SKM-1 (cell line): ENCODE measurements around the gene MPV17L2.
"Not testable (repeated sequence)": the region's sequence is repeated elsewhere in the genome, so short reads cannot be mapped to it uniquely, and the experiment has no call there.

ENCODE experiments used
- DNase-seq: peaks from one replicate; lab custom pipeline; 2025; ENCODE audit not compliant: unreplicated experiment; lab: John Stamatoyannopoulos, UW

MPV17L2 gene

DNA sequence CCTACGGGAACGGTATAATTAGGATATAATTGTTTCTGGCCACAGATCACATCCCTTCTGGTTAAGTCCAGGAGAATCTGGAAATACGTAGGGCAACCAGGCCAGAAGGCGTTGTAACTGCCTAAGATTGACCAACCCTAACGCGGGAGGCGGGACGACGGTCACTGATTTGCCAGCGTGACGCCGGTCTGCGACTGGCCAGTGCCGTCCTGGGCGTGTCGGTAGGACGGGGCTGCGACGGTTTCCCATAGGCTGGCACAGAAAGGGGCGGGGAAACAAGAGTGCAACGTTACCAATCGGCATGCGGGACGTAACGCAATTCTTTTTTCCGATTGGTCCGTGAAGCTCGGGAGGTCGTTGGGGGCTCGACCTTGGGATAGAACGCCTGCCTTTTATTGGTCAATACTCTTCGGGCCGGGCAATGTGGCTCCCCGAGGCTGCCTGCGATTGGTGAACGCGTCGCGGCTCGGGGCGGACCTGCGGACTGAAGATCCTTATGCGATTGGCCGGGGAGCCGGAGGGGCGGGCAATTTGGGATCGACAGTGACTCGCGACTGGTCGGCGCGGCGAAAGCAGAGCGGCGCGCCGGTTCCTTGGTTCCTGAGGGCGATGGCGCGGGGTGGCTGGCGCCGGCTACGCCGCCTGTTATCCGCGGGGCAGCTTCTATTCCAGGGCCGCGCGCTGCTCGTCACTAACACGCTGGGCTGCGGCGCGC is at the start of gene MPV17L2:
MPV17L2 (plus strand) TSS at position 546 of the 715 bp plus-strand sequence; CDS start at position 610, 64 bp downstream.
- DNase-seq: peak; percentile 99

DNA sequence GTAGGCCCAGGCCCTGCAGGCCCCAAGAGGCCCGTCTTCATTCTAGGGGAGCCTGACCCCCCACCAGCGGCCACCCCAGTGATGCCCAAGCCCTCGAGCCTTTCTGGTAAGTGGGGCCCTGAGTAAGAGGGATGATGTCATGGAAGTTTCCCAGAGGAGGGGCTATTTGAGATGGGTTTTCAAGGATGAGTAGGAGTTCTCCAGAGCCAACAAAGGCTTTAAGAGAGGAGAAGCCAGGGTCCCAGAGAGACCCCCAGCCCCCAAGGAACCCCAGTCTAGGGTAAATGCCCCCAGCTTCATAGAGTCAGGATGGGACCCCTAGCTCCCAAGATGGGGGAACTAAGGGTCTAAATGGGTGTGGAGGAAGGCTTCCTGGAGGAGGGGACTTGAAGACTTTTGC is 49.1 kb upstream of the MPV17L2 start:
- DNase-seq: no peak

DNA sequence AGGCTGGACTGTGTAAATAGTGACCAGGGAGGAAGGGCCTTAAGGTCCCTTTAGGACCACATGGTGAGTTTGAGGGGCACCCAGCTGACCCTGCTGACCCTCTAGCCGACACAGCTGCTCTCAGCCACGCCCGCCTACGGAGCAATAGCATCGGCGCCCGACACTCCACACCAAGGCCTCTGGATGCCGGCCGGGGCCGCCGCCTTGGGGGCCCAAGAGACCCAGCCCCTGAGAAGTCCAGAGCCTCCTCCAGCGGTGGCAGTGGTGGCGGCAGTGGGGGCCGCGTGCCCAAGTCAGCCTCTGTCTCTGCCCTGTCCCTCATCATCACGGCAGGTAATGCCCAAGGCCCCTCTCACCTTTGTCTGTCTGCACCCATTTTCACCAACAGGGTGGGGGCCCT is 48.7 kb upstream of the MPV17L2 start:
- no peak for DNase-seq

DNA sequence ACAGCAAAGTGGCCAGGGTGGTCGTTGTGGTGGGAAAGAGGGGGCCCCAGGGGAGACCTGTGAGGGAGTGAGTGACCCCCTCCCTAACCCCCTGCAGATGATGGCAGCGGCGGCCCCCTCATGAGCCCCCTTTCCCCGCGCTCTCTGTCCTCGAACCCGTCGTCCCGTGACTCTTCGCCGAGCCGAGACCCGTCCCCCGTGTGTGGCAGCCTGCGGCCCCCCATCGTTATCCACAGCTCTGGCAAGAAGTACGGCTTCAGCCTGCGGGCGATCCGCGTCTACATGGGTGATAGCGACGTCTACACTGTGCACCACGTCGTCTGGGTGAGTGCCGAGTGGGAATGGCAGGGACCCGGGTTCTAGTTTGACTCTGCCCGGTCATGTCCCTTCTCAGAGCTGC is 48.1 kb upstream of the MPV17L2 start:
- DNase-seq: no peak

DNA sequence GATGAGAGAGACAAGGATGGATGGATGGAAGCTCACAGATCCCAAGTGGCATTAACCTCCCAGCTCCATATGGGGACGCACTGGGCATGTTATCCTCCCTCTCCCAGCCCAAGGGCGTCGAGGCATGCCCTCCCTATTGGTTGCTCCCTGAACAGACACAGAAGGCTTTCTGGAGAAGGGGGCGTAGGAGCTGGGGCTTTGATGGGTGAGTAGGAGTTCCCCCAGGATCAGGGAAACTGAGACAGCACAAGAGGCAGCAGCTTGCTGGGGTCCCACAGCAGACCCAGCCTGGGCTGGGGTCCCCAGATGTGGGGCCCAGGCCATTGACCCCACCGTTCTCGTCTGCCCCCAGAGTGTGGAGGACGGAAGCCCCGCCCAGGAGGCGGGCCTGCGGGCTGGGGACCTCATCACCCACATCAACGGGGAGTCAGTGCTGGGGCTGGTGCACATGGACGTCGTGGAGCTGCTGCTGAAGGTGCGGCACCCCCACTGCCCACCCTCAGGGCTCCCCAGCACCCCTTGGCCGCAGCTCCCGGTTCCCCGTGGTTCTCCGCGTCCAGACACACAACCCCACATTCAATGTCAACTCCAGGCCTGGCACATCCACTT is 47.5 kb upstream of the MPV17L2 start:
- DNase-seq: no peak

DNA sequence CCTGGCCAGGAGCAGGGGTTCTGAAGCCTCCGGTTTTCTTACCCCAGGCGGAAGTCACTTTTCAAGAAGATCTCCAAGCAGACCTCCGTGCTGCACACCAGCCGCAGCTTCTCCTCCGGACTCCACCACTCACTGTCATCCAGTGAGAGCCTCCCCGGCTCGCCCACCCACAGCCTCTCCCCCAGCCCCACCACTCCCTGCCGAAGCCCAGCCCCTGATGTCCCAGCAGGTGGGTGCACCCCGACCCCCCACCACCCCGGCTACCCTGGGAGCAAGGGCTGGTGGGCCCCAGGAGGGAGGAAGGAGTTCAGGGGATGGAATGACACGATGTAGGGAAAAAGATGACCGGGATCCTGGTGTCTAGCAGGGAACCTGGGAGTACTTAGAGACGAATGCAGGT is 45.6 kb upstream of the MPV17L2 start:
- DNase-seq: no peak

DNA sequence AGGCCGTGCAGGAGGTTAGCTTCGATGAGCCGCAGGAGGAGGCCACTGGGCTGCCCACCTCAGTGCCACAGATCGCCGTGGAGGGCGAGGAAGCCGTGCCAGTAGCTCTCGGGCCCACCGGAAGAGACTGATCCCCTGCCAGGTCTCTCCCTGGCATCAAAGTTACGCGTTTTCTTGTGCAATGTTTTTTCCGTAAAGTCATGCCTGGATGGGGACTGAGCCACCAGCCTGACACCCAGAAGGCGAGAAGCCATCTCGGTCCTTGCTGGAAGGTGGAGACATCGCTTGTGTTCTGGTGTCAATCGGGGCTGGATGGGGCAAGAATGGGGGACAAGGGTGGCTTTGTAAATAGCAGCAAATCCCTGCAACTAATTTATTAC is 43.4 kb upstream of the MPV17L2 start:
- DNase-seq: no peak

DNA sequence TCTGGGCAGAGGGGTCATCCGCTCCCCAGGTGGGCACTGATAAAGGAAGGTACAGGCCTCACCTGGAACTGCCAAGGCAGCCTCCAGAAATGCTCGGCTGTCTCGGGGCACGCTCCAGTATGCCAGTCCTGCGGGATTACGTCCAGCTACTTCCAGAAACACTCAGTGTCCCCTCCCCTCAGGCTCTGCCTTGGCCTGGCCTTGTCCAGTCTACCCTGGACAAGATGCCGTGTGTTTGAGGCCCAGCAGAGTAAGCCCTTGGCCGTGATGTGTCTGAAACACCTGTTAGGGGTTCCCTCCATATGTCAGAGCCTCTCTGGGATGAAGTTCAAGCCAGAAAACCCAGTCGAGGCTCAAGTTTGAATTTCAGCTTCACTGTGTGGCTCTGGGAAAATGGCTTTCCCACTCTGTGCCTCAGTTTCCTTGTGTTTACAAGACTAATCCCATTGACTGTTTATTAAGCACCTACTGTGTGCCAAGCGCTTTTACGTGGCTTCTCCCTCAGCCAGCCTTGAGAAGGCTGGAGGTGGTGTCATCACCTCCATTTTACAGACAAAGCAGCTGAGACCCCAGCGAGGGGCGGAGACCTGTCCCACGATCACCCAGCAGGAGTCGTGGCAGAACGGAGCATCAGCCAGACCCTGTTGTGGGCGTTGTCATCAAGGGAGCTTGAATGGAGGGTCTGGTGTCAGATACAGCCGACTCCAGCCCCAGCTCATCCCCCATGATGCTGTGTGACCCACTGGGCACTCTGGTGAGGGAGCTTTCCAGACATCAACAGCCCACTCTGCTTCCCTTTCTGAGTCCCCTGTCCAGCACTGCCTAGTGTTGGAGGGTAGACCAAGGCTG is 42.0 kb upstream of the MPV17L2 start:
- no peak for DNase-seq

DNA sequence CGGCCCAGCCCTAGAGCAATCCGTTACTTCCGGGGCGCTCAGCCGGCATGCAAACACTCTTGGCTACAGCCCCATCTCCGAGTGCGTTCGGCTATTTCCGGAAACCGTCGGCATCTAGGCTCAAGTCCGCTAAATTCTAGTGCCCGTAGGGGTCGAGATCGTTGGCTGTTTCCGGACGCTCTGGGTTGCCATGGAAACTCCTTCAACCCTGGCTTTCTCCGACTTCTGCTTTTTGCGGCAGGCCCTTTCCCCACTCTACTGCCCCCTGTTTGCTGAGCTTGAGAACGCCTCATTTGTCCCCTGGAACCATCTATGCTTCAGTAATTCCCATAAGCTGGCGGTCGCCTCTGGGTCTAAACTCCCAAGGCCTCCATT is 40.6 kb upstream of the MPV17L2 start:
- peak; percentile 99 for DNase-seq

DNA sequence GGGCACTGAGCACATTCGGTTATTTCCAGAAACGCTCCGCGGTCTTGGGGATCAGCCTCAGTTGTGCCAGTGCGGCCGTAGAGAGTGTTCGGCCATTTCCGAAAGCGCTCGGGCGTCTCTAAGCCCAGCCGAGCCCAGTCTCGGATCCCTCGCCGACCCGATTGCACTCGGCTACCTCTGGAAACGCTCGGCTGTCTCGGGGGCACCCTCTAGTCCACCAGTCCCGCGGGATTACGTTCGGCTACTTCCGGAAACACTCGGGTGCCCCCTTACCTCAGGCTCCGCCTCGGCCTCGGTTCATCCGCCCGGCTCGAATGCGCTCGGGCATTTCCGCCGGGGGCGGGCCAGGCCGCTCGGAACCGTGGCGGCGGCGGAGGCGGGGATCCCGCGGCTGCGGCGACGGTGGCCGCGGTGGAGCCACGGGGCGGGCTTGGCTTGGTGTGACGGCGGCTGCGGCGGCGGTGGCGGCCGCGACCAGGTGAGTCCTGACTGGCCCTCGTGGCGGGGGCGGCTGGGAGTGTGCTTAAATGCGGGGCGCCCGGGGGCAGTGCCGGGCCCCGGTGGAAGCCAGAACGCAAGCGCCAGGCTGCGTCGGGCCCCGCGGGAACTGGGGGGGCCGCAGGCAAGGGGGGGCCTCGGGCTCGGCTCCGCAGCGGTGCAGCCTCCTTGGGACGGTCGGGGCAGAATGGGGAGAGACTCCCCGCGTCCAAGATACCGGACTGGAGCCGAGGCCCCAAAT is 40.0 kb upstream of the MPV17L2 start, which contains the start of gene PIK3R2:
PIK3R2 (plus strand) TSS at position 347 of the 739 bp plus-strand sequence. CDS start 2,717 bp downstream, outside the sequence.
- DNase-seq: peak; percentile 88

DNA sequence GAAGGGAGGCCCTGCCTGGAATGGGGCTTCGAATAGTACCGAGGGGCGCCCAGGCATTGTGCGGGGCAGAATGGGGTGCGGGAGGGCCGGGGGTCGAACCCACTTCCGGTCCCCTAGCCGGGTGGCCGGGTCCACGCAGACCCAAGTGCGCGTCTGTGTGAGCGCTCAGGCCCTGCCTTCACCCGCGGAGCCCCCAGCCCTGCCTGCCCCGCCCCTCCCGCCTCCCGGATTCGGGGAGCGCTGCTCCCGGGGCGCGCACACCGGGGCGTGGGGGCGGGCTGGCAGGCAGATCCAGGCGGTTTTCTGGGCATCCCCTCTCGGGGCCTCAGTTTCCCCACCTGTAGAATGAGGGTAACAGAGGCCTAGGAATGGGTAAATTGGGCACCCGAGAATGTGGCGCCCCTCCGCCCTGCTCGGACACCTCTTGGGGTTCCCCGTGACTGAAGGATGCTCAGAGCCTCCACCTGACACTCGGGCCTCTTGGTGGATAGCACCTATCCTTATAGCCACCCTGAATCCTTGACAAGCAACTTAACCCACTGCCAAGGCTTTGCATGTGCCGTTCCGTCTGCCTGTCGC is 39.4 kb upstream of the MPV17L2 start:
- no peak for DNase-seq

DNA sequence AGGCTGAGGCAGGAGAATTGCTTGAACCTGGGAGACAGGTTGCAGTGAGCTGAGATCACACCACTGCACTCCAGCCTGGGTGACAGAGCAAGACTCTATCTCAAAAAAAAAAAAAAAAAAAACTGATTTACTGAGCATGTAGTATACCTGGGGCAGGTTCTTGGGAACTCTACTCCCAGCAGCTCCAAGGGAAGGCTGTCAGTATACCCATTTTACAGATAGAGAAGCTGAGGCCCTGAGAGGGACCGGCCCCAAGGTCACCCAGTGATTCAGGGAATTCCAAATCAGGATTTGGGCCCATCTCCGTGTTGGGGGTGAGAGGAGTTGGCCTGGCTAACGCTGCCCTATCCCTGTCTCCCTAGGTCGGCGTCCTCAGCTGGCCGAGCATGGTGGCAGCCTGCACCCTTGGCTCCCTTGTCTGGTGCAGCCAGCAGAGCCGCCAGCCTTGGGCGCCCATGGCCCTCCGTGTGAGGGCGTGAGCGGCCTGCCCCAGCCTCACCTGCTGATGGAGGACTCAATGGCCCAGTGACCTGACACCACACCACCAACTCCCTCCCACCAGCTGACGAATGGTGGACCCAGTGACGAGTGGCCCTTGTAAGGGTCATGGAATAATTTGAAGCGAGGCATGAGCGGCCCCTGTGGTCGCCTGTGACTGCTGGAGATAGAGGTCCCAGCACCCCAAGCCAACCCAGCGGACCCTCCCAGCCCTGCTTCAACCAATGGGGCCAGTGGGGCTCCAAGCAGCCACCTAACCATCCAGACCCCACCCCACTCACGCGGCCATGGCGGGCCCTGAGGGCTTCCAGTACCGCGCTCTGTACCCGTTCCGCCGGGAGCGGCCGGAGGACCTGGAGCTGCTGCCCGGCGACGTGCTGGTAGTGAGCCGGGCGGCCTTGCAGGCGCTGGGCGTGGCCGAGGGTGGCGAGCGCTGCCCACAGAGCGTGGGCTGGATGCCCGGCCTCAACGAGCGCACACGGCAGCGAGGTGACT is 37.6 kb upstream of the MPV17L2 start:
- no peak for DNase-seq

DNA sequence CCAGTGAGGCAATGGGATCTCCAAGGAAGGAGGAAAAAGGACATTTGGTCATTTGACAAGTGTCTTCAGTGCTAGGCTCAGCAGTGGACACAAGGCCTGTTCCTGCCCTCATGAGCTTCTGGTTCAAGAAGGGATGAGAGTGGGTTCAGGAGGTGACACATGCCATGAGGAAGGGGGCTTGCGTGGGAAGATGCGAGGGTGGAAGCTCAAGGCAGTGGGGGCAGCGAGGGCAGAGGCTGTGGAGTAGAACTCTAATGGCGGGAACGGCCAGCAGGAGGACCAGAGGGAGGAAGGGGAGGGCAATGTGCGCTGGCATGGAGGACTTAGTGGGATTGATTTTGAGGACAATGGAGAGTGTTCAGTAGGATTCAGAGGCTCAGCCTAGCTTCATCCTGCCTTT is 36.8 kb upstream of the MPV17L2 start:
- DNase-seq: no peak

DNA sequence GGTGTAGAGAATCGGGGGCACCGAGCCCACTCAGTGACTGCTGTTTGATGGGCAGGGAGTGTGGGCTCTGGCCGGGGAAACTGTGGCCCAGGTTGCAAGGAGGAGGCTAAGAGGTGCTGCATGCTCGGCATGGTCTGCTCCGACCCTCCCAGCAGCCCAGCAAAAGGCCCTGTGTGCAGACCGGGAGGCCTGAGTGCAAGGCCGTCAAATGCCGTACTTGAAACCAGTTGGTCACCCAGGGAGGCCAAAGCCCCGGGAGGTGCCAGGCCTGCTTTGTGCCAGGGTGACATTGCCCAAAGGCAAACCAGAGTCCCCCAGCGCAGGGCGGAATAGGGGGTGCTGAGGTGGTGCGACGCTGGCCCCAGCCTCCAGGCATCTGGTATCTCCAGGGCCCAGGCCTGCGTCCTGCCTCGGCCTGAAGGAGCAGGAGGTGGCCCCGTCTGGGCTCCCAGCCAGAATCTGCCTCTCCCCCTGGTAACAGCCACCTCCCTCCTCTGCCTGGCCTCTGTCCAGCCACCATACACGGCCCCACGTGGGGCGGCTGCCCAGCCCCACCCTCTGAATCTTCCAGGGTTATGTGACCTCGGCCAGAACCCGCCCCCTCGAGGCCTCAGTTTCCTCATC is 36.1 kb upstream of the MPV17L2 start:
- no peak for DNase-seq

DNA sequence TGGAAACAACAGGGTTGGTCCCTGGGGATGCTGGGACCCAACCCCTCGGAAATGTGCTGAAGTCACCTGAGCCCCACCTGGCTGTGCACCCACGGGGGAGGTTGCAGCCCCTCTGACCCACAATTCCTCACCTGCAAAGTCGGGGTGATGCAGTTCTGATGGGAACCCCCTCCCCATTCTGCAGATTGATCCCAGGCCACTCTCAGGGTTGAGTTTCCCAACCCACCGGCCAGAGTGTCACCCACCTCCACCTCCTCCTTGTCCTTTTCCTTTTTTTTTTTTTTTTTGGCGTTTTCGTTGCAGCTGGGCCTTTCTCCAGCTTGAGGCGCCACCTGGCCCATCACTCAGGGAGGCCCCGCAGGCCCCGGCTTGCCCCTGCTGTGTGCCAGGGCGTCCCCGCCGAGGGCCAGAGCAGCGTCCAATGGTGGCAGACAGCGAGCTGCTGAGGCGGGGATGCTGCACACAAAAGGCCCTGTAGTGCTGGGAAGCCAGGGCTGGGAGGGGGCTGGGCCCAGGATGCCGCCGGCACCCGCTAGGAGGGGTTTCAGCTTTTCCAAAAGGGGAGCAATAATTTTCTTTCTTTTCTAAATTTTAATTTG is 35.5 kb upstream of the MPV17L2 start:
- DNase-seq: no peak

DNA sequence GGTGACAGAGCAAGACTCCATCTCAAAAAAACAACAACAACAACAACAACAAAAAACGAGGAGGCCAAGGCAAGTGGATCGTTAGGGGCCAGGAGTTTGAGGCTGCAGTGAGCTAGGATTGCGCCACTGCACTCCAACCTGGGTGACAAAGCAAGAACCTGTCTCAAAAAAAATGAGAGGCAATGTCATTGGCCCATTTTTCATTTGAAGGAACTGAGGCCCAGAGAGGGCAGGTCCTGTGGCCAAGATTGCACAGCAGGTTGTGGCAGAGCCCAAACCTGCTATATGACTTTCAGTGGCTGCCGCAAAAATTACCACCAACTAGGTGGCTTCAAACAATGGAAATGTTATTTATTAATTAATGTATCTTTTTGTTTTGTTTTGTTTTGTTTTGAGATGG is 34.6 kb upstream of the MPV17L2 start:
- no peak for DNase-seq

DNA sequence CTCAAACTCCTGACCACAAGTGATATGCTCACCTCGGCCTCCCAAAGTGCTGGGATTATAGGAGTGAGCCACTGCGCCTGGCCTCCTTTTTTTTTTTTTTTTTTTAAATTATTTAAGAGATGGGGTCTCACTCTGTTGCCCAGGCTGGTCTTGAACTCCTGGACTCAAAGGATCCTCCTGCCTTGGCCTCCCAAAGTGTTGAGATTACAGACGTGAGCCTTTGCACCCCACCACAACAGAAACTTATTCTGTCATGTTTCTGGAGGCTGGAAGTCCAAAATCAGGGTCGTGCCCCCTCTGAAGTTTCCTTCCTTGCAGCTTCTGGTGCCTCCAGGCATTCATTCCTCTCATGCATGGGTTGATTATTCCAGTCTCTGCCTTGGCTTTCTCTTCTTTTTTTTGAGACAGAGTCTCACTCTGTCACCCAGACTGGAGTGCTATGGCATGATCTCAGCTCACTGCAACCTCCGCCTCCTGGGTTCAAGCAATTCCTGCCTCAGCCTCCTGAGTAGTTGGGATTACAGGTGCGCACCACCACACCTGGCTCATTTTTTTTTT is 33.9 kb upstream of the MPV17L2 start:
- not testable (repeated sequence) for DNase-seq

DNA sequence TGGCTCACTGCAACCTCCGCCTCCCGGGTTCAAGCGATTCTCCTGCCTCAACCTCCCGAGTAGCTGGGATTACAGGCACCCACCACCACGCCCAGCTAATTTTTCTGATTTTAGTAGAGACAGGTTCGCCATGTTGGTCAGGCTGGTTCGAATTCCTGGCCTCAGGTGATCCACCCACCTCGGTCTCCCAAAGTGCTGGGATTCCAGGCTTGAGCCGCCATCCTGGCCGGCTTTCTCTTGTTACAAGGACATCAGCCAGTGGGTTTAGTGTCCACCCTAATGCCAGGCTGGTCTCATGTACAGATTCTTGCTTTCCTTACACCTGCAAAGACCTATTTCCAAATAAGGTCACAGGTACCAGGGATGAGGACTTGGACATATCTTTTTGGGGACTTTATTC is 33.2 kb upstream of the MPV17L2 start:
- DNase-seq: no peak
